Testis (tissue), 2 donors: ENCODE data around the gene EMILIN3.

Experiments used
- POLR2A ChIP-seq: fragments of 450-650 bp; IDR thresholded peaks from one replicate; pipeline ENCODE4 v1.6.1; 2017; ENCODE audit warnings: antibody characterized with exemption, mild to moderate bottlenecking, moderate library complexity
- TF ChIP-seq, protein P1 (sequence below), 3 experiments: fragments of 450-650 bp in 2 of 3; fragments of 200-600 bp in 1 of 3; sonication (generic) in 1 of 3; IDR thresholded peaks; one replicate each; pipeline ENCODE4 v1.5.1; 2016 to 2019; ENCODE audit warnings: antibody characterized with exemption in 3 of 3, mild to moderate bottlenecking in 2 of 3, moderate library complexity in 1 of 3

GRCh38 chr20:41415191-41415590 is 48.6 kb upstream of the EMILIN3 start:
- TF ChIP-seq, protein P1, sequence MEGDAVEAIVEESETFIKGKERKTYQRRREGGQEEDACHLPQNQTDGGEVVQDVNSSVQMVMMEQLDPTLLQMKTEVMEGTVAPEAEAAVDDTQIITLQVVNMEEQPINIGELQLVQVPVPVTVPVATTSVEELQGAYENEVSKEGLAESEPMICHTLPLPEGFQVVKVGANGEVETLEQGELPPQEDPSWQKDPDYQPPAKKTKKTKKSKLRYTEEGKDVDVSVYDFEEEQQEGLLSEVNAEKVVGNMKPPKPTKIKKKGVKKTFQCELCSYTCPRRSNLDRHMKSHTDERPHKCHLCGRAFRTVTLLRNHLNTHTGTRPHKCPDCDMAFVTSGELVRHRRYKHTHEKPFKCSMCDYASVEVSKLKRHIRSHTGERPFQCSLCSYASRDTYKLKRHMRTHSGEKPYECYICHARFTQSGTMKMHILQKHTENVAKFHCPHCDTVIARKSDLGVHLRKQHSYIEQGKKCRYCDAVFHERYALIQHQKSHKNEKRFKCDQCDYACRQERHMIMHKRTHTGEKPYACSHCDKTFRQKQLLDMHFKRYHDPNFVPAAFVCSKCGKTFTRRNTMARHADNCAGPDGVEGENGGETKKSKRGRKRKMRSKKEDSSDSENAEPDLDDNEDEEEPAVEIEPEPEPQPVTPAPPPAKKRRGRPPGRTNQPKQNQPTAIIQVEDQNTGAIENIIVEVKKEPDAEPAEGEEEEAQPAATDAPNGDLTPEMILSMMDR (IDR thresholded peaks at IDR 0.05), result no peak
- no peak for TF ChIP-seq POLR2A
